ENCODE results near the gene IL4.
"Not testable (repeated sequence)": the region's sequence is repeated elsewhere in the genome, so short reads cannot be mapped to it uniquely, and the experiment has no call there.

The IL4 gene

DNA sequence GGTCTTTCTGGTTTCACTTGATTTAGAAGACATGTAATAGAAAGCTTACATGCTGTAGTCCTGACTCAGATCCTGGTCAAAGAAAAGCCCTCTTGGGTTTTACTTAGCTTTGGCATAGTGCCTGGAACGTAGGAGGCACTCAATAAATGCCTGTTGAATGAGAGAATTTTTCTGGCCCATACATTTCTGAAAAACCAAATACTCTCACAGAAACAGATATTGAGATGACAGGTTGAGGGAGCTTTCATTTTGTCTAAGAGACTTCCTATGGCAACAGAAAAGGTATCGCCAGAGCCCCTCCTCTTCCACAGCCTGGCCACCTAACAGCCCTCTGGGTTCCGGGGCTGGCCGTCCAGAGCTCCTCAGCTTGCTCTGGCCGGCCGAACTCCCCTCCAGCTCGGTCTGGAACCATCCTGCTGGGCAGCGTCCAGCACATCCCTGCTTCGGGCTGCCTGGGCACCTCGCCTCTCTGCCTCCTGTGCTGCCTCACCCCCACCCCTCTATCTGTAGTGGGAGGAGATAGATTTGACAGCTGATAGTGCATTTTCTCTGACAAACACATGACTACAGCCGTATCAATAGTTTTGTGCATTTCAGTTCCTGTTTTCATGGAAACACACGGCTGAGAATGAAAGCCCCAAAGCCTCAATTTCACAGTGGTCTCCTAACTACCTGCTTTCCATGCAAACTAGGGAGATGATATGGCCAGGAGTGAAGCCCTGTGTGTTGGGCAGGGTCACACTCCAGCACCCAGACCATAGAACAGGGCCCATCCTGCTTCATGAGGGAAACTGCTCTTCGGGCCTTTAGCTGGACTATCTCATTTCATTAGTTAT is 1.1 kb downstream of the IL4 start:
- no peak for DNase-seq (ENCODE audit: low spot score)

DNA sequence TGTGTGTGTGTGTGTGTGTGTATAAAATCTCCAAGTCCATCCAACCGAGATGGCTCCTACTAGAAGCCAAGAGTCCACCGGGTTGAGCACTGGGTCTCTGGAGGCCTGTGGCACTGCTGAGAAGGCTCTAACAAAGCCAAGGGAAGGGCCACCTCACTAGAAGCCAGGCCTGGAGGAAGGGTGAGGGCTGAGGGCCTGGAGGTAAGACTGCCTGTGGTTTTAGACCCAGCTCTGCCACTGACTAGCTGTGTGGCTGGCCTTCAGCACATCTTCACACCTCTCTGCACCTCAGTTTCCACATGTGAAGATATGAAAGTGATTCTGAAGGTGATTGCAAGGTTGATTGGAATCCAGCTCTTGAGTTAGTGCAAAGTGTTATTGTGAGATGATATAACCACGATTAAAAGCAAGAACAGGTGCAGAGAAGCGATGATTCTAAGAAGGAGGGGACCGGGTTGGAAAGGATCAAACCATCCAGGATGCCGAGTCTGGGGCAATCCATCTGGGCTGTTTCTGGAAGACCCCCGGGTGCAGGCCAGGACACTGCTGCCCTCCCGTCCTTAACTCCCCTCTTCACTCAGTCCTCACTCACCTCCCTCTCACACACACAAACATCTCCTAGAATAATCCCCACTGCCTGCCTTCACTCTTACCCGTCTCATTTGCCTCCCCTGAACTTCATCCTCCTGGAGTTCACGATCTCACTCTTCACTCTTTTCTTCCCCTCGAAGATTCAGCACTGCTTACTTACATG is 2.3 kb downstream of the IL4 start:
- no peak for DNase-seq (ENCODE audit: low spot score)

DNA sequence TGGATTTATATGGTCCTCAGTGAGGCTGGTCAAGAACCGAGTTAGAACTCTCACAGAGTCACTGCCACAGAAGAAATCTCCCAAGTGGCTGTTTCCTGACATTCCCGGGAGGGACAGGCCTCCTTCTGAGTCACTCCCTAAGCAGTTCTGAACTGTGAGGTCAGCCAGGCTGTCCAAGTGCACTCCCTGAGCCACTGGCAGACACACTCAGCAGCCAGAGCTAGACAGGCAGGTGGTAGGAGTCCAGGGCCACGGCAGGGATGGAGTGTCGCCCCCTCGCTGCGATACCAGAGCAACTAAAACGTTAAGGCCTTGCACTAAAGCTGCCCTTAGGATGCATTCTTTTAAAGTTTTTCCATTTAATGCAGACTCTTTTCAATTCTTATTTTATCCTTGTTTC is 3.4 kb downstream of the IL4 start:
- no peak for DNase-seq (ENCODE audit: low spot score)

DNA sequence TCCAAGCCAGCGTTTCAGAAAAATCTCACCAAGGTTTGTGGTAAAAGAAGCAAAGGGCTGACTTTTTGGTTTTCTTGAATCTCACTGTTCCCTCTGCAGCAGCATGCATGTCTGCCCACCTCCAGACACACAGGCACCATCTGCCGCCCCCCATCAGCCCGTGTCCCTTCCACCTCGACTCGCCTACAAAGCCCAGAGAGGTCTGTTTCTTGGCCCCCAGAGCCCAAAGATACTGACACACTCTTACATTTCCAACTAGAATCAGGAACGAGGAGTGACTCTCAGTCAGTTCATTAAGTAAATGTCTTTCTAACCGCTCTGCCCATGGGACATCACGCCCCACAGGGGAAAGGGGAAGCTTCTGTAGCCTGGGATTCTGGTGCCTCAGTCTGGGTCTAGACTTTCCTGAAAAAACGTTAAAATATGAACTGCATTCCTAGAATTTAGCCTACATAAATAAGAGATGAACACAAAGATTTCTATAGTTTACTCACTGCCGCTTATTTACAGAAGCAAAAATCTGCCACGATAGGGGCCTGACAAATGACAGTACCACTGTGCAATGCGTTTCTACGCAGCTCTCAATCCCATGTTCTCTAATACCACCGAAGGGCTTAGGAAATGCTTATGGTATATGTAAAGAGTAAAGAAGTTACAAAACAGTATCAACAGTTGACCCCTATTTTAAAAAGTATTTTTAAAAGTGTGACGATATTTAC is 4.1 kb downstream of the IL4 start:
- no peak for DNase-seq (ENCODE audit: low spot score)

DNA sequence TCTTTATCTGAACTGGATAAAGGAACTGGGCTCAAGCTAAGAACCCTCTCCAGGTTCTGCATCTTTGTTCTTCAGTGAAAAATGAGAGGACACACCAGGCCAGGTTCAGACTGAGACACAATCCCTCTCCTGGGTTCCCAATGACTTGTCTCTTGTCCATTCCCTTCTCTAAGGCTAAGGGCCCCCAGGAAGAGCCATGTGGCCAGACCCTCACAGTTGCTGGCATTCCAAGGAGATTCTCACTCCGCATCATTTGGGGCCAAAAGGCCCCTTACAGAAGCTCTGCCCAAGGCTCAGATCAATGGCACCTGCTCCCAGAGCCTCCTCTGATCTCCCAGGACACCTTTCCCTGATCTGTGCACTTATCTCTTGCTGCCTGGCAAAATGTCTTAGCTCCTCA is 4.9 kb downstream of the IL4 start:
- DNase-seq (ENCODE audit: low spot score): no peak

DNA sequence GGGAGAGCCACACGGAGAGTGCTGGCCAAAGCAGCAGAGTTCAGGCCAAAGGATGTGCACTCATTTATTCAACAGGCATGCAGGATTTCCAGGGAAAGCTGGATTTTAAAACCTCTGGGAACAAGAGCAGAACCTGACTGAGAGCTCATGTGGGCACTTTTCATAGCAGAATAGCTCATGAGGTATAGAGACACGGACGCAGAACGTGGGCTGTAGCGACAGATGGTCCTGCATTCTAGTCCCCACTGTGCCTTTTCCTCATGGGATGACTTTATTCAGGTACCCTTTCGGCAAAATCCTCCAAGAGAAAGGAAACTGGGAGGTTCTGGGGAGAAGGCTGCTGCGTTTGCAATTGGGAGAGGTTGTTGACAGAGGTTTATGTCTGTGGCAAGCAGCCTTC is 5.4 kb downstream of the IL4 start:
- DNase-seq (ENCODE audit: low spot score): no peak

DNA sequence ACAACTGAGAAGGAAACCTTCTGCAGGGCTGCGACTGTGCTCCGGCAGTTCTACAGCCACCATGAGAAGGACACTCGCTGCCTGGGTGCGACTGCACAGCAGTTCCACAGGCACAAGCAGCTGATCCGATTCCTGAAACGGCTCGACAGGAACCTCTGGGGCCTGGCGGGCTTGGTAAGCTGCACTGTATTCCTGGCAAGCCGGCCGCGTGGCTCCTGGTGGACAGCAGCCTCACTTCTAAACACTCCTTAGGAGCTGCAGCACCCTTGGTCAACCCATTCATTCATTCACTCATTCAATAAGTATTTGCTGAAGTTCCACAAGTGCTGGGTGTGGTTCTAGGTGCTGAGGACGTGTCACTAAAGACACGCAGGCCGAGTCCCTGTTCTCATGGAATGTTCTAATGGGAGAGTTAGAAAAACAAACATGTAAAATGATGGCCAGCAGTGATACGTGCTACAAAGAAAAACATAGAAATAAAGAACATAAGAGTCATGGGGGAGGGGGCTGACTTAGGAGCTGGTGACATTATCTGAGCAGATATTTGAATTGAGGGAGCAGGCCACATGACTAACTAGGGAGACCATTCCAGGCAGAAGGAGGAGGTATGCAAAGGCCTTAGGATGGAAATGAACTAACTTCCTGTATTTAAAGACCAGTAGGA is 6.1 kb downstream of the IL4 start:
- no peak for DNase-seq (ENCODE audit: low spot score)

DNA sequence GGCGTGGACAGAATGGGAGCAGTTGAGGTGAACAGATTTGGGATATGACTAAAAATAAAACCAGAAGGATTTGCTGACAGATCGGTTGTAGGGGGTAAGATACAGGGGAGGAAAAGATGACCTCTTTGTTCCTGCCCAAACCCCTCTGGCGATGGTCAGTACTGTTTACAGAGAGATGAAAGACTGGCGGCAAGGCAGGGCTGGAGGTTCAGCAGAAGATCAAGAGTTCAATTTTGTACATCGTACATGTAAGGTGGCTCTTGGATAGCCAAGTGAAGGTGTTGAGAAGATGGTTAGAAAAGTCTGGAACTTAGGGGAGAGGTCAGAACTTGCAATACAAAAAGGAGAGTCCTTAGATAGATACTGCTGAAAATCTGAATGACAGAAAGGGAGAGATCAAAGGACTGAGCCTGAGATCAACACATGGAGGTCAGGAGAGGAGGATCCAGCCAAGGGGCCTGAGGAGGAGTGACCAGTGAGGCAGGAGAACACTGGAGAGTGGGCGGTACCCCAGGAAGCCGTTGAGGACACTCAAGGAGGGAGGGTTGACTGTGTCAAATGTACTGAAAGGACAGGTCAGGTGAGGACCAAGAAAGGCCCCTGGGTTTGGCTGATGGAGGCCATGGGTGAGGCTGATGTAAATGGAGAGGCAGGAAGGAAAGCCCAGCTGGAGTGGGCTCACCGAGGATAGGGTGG is 7.1 kb downstream of the IL4 start:
- no peak for DNase-seq (ENCODE audit: low spot score)

DNA sequence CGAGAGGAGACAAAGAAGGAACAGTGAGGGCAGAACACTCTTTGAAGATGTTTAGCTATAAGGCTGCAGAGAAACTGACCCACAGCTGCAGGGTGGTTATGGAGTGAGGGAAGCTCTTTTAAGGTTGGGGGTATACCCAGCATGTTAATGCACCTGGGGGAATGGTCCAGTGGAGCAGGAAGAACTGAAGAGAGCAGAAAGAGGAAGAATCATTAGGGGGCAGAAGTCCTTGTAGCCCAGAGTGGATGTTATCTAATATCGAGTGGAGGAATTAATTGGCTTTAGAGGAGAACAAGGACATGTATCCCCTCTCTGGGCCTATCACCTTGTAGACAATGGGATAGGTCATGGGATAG is 7.7 kb downstream of the IL4 start:
- DNase-seq (ENCODE audit: low spot score): no peak

DNA sequence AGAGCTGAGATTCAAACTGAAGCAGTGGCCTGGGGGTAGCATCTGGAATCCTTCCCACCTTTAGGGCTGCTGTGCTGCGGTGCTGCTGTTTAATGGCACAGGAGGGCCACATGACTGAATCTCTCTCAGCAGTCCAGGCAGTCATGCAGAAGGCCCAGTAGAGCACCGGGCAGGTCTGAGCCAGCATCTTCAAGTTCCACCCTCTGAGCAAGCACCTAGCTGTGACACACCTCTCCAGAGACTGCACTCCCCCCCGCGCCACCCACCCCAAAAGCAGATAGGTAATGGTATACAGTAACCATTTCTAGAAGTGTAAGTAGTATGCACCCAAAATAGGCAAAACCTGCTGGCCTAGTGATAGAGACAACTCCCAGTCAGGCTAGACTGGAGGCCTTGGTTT is 8.2 kb downstream of the IL4 start:
- no peak for DNase-seq (ENCODE audit: low spot score)

DNA sequence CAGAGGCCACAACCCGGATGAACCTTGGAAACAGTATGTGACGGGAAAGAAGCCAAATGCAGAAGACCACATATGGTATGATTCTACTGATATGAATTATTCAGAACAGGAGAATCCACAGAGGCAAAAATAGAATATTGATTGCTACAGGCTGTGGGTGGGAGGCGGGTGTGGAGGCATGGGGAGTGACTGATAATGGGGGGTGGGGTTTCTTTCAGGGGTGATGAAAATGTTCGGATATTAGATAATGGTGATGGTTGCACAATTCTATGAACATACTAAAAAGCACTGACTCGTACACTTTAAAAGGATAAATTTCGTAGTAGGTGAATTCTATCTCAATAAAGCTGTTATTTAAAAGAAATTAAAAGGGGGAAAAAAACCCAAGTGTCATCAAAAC is 10.7 kb downstream of the IL4 start:
- no peak for DNase-seq (ENCODE audit: low spot score)

DNA sequence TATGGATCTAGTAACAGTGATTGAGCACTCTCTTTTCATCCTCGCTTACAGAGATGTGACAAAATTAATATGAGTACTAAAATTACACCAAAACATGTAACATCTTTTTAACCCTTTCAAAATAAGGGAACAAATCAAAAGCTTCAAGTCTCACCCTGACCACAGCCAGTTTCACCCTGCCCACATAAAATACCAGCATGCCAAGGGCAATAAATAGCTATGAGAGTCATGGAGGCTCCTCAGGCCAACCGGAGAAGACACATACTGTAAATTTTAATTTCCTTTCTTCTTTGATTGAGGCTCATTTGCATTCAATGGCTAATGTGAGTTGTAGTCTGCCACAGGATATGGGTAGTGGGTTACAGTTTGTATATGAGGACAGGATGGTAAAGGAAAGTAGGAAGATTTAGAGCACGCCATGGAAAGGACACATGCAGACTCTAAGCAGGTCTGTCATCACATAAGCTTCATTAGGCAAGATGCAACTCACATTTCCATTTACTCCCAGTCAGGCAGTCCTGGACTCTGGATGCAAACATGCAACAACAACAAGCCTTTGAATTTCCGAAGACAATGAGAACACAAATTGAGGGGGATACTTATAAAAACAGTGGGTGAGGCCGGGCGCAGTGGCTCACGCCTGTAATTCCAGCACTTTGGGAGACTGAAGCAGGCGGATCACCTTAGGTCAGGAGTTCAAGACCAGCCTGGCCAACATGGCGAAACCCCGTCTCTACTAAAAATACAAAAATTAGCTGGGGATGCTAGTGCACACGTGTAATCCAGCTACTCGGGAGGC is 11.3 kb downstream of the IL4 start:
- DNase-seq (ENCODE audit: low spot score): no peak

DNA sequence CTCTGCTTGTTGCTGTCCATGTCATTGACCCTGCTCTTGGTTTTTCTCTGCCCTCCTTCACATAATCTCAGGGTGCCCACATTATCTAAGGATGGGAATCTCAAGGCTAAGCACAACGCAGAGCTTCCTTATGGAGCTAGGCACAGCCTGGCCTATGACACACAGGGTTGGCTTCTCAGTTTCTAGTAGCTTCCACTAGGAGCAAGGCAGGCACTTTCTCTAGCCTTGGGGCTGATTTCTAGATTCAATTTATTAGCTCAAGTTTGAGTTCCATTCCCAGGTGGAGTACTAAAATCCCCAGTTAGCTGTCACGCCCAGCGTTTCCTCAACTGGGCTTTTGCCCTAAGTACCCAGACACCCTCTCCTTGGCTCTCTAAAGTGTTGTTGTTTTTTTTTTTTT is 12.4 kb downstream of the IL4 start:
- no peak for DNase-seq (ENCODE audit: low spot score)

DNA sequence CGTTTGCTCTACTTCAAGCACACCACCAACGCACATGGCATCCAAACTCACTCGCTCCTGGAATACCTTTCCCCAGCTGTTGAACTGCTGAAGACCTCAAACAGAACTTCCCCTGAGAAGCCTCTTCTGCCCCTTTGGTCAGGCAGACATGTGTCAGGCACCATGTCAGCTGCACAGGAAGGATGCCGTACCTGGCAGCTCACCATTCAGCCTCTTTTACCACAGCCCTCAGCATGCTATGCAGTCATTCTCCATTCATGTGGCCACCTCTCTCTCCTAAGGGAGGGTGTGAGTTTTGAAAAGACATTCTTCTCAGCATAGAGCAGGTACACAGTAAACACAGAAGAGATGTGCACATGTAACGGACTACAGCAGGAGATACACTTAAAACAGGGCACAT is 14.2 kb downstream of the IL4 start:
- no peak for DNase-seq (ENCODE audit: low spot score)

DNA sequence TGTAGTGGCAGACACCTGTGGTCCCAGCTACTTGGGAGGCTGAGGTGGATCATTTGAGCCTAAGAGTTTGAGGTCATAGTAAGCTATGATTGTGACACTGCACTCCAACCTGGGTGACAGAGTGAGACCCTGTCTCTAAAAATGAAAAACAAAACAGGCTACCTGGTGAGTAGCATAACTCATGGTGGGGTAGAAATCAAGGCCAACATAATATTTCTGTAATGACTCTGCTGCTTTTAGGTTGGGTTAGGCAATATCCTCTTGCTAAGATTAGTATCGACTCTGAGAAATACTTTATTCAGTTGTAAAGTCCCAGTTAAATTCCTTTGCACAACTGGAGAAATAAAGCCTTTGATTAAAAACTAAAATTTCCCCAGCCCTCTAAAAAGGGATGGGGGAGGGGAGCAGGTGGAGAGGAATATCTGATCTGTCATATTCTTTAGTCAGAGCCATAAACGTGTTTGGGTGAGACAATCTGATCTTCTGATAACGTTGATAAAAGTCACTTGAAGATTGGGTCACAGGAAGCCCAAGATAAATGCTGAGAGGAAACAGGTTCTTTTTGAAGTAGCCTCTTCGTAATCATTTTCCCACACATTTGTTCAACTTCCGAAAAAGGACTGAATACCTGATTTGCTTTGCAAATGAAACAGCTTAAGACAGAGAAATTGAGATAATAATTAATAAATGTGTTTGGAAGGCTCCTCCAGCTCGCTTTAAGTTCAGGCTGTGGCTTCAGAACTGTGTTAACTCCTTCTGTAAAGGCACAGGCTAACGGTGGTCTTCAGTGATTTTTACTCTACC is 14.9 kb downstream of the IL4 start:
- DNase-seq (ENCODE audit: low spot score): no peak

DNA sequence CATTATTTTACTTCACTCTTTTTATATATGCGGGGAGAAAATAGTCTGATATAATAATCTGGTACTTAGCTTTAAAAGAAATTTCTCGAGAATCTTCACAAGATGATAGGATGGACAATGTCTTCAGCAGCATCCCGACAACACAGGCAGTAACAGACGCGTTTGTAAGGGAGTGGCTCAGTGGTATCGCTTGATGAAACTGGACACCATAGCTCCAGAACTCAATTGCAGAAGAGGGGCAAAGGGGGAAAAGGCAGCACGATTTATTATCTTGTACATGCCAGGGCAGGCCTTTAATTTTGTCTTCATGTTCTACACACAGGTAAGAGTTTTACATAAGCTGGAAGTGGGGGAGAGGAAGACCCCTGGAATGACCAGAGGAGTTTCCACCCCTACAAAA is 15.7 kb downstream of the IL4 start:
- DNase-seq (ENCODE audit: low spot score): no peak

DNA sequence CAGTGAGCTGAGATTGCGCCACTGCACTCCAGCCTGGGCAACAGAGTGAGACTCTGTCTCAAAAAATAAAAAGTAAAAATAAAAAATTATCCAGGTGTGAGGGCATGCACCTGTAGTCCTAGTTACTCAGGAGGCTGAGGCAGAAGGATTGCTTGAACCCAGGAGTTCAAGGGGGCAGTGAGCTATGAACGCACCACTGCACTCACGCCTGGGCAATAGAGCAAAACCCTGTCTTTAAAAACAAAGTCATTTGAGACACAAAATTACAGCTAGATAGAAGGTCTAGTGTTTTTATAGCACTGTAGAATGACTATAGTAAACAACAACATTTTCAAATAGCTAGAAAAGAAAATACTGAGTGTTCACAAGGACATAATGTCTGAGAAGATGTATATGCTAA is 16.4 kb downstream of the IL4 start:
- DNase-seq (ENCODE audit: low spot score): no peak

DNA sequence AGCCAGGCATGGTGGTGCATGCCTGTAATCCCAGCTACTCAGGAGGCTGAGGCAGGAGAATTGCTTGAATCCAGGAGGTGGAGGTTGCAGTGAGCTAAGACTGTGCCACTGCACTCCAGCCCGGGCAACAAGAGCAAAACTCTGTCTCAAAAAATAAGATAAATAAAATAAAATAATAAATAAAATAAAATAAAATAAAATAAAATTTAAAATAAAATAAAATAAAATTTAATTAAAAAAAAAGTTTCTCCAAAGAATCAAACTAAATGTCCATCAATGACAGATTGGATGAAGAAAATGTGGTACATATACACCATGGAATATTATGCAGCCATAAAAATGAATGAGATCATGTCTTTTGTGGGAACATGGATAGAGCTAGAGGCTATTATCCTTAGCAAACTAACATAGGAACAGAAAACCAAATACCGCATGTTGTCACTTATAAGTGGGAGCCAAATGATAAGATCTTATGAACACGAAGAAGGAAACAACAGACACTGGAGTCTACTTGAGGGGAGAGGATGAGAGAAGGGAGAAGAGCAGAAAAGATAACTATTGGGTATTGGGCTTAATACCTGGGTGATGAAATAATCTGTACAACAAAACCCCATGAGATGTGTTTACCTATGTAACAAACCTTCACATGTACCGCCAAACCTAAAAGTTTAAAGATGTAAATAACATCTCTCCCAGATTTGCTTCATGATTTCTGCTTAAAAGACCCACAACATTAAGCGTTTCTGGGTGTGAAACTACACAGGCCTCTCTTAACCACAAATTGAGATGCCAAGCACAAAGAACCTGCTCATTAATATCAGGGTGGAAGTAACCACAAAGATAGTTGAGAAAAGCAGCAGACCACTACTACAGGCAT is 18.2 kb downstream of the IL4 start:
- not testable (repeated sequence) for DNase-seq (ENCODE audit: low spot score)

DNA sequence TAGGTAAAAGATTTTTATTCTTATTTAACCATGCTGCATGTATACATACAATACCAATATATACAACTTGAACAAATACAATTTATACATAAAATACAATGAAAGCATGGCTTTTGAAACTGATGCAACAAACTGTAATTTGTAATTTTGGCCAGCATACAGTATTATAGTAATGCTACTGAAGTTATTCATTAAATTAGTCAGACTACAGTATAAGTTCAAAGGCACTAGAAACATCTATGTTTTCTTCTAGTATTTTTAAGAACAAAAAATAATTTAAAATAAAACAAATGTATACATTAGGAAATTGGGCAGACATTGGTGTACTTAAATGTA is 18.8 kb downstream of the IL4 start:
- DNase-seq (ENCODE audit: low spot score): no peak

All from Ammon's horn (tissue), 1 donor.